Measurements from ENCODE around the gene DROSHA.
"Not testable (repeated sequence)": the region's sequence is repeated elsewhere in the genome, so short reads cannot be mapped to it uniquely, and the experiment has no call there.

The DROSHA gene

DNA sequence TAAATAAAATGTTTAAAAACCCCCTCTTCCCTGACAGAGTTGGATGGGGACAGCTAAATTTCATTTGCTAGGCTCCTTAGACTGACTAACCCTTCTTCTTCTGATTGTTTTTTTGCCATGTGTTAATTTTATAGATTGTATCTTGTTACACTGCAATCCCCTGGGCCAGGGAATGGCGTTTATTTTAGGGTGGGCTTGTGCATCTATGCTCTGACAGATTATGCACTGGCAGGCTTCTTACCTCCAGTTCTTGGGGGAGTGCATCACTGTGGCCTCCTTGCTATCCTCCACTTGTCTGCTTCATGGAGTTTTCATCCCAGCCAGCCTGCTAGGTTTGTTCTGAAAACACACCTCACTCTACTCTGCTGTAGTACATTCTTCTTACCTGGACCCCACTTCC, 159.8 kb downstream of the DROSHA start:
- no peak overlapping the region for H3K9ac ChIP-seq (ENCODE audit: low read depth, low read length)
- no peak overlapping the region for H3K4me2 ChIP-seq (ENCODE audit: low read length)
- H3K36me3 ChIP-seq (ENCODE audit: insufficient read depth, low read length), result no peaks in the 10 kb centered on the region
- no peak overlapping the region for H3K4me3 ChIP-seq (ENCODE audit: low read length)
- no peaks in the 10 kb centered on the region for H3K27me3 ChIP-seq (ENCODE audit: control insufficient read depth, insufficient read depth, low read length)
- H3K9me3 ChIP-seq (replicated peaks; ENCODE audit: low read length), result no peaks in the 10 kb centered on the region
- H3K4me1 ChIP-seq (ENCODE audit: control insufficient read depth, insufficient read depth, low read length), result peaks cover 6% of the 10 kb centered on the region

DNA sequence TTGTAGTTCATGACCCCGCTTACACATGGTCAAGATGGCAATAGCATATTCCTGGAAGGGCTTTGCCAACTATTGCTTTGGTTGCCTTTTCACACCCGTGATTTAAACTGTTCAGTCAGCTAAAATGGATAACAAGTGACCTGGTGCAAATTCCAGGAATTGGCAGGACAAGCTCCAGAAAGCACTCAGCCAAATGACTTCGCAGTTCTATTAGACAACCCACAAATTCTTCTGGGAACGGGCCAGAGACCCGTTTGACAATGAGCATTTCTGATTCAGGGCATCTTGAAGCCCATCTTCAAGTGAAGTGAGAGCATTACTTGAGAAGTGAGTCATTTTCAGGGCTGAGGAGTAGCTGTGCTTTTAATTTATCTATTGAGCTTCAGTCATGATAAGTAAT, 165.0 kb downstream of the DROSHA start:
- no peak overlapping the region for H3K4me2 ChIP-seq (ENCODE audit: low read length)
- H3K9ac ChIP-seq (ENCODE audit: low read depth, low read length), result no peak overlapping the region
- peaks cover 54% of the 10 kb centered on the region for H3K4me1 ChIP-seq (ENCODE audit: control insufficient read depth, insufficient read depth, low read length)
- no peak overlapping the region for H3K4me3 ChIP-seq (ENCODE audit: low read length)
- H3K9me3 ChIP-seq (replicated peaks; ENCODE audit: low read length), result no peaks in the 10 kb centered on the region
- no peaks in the 10 kb centered on the region for H3K36me3 ChIP-seq (ENCODE audit: insufficient read depth, low read length)
- H3K27me3 ChIP-seq (ENCODE audit: control insufficient read depth, insufficient read depth, low read length), result no peaks in the 10 kb centered on the region

DNA sequence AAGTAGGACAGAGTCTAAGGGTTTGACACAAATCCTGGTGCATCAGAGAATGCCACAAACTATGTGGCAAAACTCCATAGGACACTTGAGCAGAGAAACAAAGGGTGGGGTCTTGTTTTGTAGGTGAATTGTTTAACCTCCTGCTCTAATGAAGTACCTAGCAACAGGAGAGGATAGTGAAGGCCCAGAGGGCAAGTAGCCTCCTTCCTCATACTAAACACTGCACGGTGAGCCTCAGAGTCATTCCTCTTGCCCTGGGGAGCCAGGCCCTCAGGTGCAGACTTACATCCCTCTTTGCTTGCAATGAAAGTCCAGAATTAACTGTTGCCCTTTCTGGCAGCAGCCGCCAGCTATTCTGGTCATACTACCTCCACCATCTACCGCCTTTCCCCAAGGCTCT, 166.1 kb downstream of the DROSHA start:
- peak overlapping the region; percentile 70 for H3K9ac ChIP-seq (ENCODE audit: low read depth, low read length)
- H3K4me2 ChIP-seq (ENCODE audit: low read length), result peak overlapping the region; percentile 23
- no peaks in the 10 kb centered on the region for H3K27me3 ChIP-seq (ENCODE audit: control insufficient read depth, insufficient read depth, low read length)

DNA sequence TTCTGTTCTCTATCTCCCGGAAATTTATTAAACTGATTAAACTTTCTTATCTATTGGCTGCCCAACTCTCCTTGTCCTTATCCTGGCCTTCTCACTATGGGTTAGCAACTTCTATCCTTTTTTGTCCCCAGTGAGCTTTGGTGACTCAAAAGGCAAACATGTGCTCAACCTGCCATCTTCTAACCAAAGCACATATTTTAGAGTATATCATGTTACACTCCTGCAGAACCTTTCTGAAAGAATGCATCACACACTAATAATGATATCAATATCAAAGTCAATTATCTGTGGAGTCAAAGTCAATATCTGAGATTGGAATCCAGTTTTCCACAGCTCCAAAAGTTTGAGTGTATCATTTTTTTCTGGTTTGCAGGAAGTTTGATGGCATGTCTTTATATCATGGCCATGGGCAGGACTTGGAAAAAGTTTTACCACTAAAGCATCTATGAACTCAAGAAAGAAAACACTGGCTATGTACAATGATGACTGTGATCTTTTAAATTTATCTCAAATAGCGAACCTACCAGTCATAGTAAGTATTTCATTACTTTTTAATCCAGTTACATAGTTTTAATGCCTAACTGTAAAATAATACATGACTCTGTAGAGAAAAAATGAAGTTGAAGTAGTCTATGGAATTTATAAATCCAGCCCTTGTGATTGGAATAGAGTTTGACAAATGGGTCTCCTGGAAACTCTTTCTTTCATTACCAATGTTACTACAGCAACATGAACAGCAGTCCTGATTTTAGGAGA, 166.8 kb downstream of the DROSHA start:
- Histone ChIP-seq H3K4me3 (ENCODE audit: low read length) (peak overlapping the region; percentile 19), H3K36me3 (ENCODE audit: insufficient read depth, low read length) (no peaks in the 10 kb centered on the region), H3K4me1 (ENCODE audit: control insufficient read depth, insufficient read depth, low read length) (peaks cover 64% of the 10 kb centered on the region), H3K9me3 (replicated peaks; ENCODE audit: low read length) (no peaks in the 10 kb centered on the region), H3K9ac (ENCODE audit: low read depth, low read length) (peak overlapping the region; percentile 70), H3K4me2 (ENCODE audit: low read length) (peak overlapping the region; percentile 32), H3K27me3 (ENCODE audit: control insufficient read depth, insufficient read depth, low read length) (no peaks in the 10 kb centered on the region)

More for the DNA sequence above, 166.1 kb downstream of the DROSHA start:
- Histone ChIP-seq H3K4me1 (ENCODE audit: control insufficient read depth, insufficient read depth, low read length) (peaks cover 62% of the 10 kb centered on the region), H3K36me3 (ENCODE audit: insufficient read depth, low read length) (no peaks in the 10 kb centered on the region), H3K4me3 (ENCODE audit: low read length) (peak overlapping the region; percentile 2), H3K9me3 (replicated peaks; ENCODE audit: low read length) (no peaks in the 10 kb centered on the region)

DNA sequence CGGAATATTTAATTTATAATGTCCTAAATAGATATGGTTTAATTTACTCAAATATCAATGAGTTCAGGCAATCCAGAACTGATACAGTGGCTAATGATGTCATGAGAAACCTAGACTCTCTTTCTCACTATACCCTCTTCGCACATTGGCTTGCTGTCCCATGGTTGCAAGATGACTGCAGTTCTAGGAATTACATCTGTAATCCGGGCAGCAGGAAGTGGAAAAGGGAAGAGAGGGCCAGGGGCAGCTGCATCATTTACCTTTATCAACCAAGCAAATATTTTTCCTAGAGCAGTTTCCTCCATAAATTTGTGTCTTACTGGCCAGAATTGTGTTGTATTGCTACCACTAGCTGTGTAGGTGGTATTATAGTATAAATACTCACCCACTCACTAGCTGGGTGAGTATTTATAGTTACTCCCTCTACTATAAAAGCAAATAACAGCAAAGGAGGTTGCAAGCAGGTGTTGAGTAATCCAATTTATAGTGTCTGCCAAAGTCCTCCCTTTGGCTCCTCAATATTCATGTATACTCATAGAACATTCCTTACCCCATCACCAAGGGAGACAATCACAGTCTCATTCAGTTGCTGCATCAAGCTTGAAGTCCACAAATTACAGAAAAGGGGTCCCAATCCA, 168.8 kb downstream of the DROSHA start:
- H3K4me2 ChIP-seq (ENCODE audit: low read length), result peak overlapping the region; percentile 7
- no peaks in the 10 kb centered on the region for H3K36me3 ChIP-seq (ENCODE audit: insufficient read depth, low read length)
- peak overlapping the region; percentile 45 for H3K9ac ChIP-seq (ENCODE audit: low read depth, low read length)
- peak overlapping the region; percentile 19 for H3K4me3 ChIP-seq (ENCODE audit: low read length)
- peaks cover 64% of the 10 kb centered on the region for H3K4me1 ChIP-seq (ENCODE audit: control insufficient read depth, insufficient read depth, low read length)
- H3K9me3 ChIP-seq (replicated peaks; ENCODE audit: low read length), result no peaks in the 10 kb centered on the region
- H3K27me3 ChIP-seq (ENCODE audit: control insufficient read depth, insufficient read depth, low read length), result no peaks in the 10 kb centered on the region

DNA sequence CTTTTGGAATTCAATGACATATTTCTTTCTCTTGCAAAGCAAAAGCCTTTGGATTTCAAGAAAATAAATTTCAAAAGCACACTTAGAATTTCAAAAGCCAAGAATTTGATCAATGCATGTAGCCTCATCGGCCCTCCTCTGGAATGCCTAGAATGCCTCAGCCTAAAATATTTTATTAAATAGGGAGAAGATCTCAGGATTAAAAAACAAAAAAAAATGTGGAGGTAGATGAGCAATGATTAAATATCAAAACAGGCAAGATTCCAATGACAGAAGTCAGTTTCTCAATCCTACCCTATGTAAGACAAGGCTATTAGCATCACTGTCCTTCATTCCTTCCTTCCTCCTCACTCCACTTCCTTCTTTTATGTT, 169.4 kb downstream of the DROSHA start:
- H3K9me3 ChIP-seq (replicated peaks; ENCODE audit: low read length), result no peaks in the 10 kb centered on the region
- no peak overlapping the region for H3K4me3 ChIP-seq (ENCODE audit: low read length)
- no peaks in the 10 kb centered on the region for H3K27me3 ChIP-seq (ENCODE audit: control insufficient read depth, insufficient read depth, low read length)
- H3K4me2 ChIP-seq (ENCODE audit: low read length), result peak overlapping the region; percentile 7
- H3K4me1 ChIP-seq (ENCODE audit: control insufficient read depth, insufficient read depth, low read length), result peaks cover 64% of the 10 kb centered on the region
- H3K36me3 ChIP-seq (ENCODE audit: insufficient read depth, low read length), result no peaks in the 10 kb centered on the region
- H3K9ac ChIP-seq (ENCODE audit: low read depth, low read length), result peak overlapping the region; percentile 45

DNA sequence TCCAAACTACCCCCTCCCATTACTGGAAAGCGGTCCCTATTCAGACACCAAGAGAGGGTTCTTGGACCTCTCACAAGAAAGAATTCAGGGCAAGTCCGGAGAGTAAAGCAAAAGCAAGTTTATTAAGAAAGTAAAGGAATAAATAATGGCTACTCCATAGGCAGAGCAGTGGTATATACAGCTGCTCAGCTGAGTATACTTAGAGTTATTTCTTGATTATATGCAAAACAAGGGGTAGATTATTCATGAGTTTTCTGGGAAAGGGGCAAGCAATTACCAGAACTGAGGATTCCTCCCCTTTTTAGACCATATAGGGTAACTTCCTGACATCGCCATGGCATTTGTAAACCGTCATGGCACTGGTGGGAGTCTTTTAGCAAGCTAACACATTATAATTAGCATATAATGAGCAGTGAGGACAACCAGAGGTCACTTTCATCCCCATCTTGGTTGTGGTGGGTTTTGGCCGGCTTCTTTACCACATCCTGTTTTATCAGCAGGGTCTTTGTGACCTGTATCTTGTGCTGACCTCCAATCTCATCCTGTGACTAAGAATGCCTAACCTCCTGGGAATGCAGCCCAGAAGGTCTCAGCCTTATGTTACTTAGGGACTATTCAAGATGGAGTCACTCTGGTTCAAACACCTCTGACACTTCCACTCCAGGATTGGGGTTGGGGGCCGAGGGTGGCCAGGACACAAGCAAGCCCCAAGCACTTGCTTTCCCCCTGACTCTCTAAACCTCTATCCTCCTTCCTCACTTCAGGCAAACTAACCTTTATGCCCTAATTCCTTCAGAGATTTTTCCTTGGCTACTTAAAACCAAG, 170.0 kb downstream of the DROSHA start:
- H3K4me2 ChIP-seq (ENCODE audit: low read length); H3K9me3 ChIP-seq (replicated peaks; ENCODE audit: low read length); H3K27me3 ChIP-seq (ENCODE audit: control insufficient read depth, insufficient read depth, low read length); H3K36me3 ChIP-seq (ENCODE audit: insufficient read depth, low read length): not testable (repeated sequence)
- peaks cover 60% of the 10 kb centered on the region for H3K4me1 ChIP-seq (ENCODE audit: control insufficient read depth, insufficient read depth, low read length)
- H3K4me3 ChIP-seq (ENCODE audit: low read length), result peak overlapping the region; percentile 7
- peak overlapping the region; percentile 45 for H3K9ac ChIP-seq (ENCODE audit: low read depth, low read length)

DNA sequence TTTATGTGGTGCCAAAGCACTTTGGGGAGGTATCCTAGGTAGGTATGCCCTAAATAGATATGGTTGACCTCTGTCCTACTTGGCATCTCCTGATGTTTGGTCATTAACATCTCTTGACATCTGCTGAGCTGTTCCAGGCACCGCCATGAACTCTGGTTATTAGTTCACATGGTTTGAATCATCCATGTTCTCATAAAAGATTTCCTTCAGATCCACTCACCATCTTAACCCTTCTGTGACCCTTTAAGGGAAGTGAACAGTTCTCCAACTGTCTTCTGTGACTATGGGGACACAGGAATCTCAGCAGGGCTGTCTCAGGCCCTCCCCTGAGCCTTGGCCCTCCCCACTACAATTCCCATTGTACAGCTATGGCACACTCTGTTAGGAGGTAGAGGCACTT, 170.7 kb downstream of the DROSHA start:
- Histone ChIP-seq H3K4me3 (ENCODE audit: low read length) (peak overlapping the region; percentile 7), H3K9me3 (replicated peaks; ENCODE audit: low read length) (no peaks in the 10 kb centered on the region), H3K36me3 (ENCODE audit: insufficient read depth, low read length) (no peaks in the 10 kb centered on the region), H3K9ac (ENCODE audit: low read depth, low read length) (peak overlapping the region; percentile 45), H3K27me3 (ENCODE audit: control insufficient read depth, insufficient read depth, low read length) (no peaks in the 10 kb centered on the region), H3K4me2 (ENCODE audit: low read length) (no peak overlapping the region), H3K4me1 (ENCODE audit: control insufficient read depth, insufficient read depth, low read length) (peaks cover 54% of the 10 kb centered on the region)

DNA sequence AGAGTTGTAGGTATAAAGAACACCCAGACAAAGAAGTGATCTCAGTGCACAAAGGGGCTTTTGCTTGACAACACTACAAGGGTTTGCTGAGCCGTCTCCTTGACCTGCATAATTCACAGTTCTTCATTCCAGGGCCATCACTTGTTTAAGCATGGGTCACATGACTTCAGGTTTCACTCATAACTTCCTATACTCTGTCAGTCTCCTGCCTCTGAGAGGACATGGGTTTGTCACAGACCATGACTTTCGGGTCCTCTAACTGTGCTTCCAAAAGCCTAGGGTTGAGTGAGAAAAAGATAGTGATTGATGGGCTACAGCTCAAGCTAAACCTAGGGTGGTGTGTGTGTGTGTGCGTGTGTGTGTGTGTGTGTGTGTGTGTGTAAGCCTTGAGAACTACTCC, 172.1 kb downstream of the DROSHA start:
- no peak overlapping the region for H3K4me3 ChIP-seq (ENCODE audit: low read length)
- no peaks in the 10 kb centered on the region for H3K9me3 ChIP-seq (replicated peaks; ENCODE audit: low read length)
- no peak overlapping the region for H3K9ac ChIP-seq (ENCODE audit: low read depth, low read length)
- peaks cover 44% of the 10 kb centered on the region for H3K4me1 ChIP-seq (ENCODE audit: control insufficient read depth, insufficient read depth, low read length)
- H3K4me2 ChIP-seq (ENCODE audit: low read length), result no peak overlapping the region
- no peaks in the 10 kb centered on the region for H3K36me3 ChIP-seq (ENCODE audit: insufficient read depth, low read length)
- no peaks in the 10 kb centered on the region for H3K27me3 ChIP-seq (ENCODE audit: control insufficient read depth, insufficient read depth, low read length)

DNA sequence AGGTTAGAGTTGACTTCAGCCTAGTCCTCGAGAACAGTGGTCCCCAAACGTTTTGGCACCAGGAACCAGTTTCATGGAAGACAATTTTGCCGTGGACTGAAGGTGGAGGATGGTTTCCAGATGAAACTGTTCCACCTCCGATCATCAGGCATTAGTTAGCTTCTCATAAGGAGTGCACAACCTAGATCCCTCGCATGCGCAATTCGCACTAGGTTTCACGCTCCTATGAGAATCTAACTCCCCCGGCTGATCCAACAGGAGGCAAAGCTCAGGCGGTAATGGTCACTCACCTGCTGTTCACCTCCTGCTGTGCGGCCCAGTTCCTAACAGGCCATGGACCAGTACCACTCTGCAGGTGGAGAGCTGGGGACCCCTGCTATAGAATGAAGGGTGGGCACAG, 174.9 kb downstream of the DROSHA start:
- H3K27me3 ChIP-seq (ENCODE audit: control insufficient read depth, insufficient read depth, low read length), result no peaks in the 10 kb centered on the region
- H3K4me2 ChIP-seq (ENCODE audit: low read length), result no peak overlapping the region
- H3K4me1 ChIP-seq (ENCODE audit: control insufficient read depth, insufficient read depth, low read length), result peaks cover 15% of the 10 kb centered on the region
- H3K9me3 ChIP-seq (replicated peaks; ENCODE audit: low read length), result no peaks in the 10 kb centered on the region
- no peak overlapping the region for H3K9ac ChIP-seq (ENCODE audit: low read depth, low read length)
- no peak overlapping the region for H3K4me3 ChIP-seq (ENCODE audit: low read length)
- H3K36me3 ChIP-seq (ENCODE audit: insufficient read depth, low read length), result no peaks in the 10 kb centered on the region

DNA sequence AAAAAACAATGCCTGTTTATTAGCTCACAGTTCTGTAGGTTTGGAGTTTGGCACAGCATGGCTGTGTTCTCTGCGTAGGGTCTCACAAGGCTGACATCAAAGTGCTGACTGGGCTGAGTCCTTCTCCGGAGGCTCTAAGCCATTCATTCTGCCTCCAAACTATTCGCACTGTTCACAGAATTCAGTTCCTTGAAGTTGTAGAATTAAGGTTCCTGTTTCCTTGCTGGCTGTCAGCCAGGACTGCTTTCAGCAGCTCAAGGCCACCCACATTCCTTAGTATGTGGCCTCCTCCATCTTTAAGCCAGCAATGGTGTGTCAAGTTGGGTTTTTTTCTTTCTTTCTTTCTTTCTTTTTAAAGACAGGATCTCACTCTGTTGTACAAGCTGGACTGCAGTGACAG, 176.6 kb downstream of the DROSHA start:
- Histone ChIP-seq H3K36me3 (ENCODE audit: insufficient read depth, low read length) (no peaks in the 10 kb centered on the region), H3K4me3 (ENCODE audit: low read length) (no peak overlapping the region), H3K4me1 (ENCODE audit: control insufficient read depth, insufficient read depth, low read length) (no peaks in the 10 kb centered on the region), H3K4me2 (ENCODE audit: low read length) (no peak overlapping the region), H3K9me3 (replicated peaks; ENCODE audit: low read length) (no peaks in the 10 kb centered on the region), H3K27me3 (ENCODE audit: control insufficient read depth, insufficient read depth, low read length) (no peaks in the 10 kb centered on the region), H3K9ac (ENCODE audit: low read depth, low read length) (no peak overlapping the region)

Measured in skeletal muscle satellite cell (primary cell).